Activated CD4-positive, alpha-beta T cell treated with anti-CD3 and anti-CD28 coated beads, Interleukin-2, Interleukin-4, amounts not matched to agents 100 ng/mL and 50 ng/mL, durations not matched to agents 16 hours and 8 hours (primary cell): Measurements from ENCODE around the gene PGM1.
A peak's percentile ranks its signal among the peaks of the same experiment; 100 is the strongest.

Experiments
- DNase-seq: peaks from one replicate; pipeline ENCODE4 v3.0.0-alpha.2; 2020; ENCODE audit warnings: low spot score

The PGM1 gene

DNA sequence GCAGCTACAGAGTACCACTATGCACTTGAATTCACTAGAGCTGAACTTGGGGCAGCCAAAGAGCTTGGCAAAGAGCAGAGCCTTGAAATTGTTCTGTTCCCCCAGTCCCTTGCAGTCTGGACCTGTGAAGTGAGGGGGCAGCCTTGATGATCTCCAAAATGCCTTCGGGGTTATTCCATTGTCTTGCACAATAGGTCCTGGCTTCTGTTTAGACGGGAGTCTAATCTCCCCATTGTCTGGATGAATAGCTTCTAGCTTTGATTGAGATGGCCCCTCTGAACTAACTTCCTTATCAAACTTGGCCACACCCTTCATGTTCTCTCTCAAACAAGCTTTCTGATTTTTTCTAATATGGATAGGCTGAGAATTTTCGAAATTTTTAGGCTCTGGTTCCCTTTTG lies 72.6 kb downstream of the PGM1 start:
- DNase-seq, result no peak

DNA sequence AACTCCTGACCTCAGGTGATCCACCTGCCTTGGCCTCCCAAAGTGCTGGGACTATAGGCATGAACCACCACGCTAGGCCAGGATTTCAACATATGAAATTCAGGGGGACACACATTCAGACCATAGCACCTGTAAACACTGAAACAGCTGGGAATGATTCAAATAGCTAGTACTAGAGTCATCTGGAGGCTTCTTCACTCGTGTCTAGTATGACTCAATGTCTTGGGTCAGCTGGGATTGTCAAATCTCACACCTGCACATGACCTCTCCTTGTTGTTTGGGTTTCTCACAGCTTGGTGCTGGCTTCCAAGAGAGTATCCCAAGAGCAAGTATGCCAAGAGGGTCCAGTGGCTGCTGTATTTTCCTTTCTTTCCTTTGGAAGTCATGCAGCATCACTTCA lies 75.1 kb downstream of the PGM1 start:
- DNase-seq, result no peak

DNA sequence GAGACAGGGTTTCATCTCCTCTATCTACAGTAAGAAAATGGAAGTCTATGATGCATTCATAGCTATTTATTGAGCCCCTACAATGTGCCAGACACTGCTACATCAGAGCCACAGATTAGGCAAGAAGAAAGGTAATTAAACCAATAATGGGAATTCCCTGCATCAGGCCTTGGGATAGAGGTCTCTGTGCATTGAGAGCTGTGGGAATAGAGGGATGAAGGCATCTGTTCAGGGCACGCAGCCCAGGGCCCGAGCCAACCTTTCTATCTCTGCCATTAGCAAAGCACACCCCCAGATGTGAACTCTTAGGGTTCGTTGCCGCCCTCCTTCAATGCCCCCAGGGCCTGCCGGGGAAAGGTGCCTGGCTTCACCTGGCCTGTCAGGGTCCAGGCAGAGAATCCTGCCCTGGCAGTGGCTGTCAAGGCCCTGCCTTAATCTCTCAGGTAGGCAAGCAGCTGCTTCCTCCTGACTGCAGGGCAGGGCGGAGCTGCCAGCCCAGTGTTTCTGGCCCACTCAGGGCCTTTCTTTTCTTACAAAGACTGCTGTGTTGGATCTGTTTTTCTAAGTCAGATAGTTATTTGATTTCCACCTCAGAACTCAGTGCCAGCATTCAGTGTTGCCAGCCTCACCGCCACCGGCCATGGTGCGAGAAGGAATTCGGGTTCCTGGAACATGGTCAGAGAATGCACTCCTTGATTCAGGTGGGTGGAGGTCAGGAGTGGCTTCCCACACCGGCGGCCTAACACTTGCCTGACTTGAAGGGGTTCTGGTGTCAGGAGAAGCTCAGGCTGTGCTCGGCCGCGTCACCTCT lies 76.1 kb downstream of the PGM1 start:
- DNase-seq, result no peak

DNA sequence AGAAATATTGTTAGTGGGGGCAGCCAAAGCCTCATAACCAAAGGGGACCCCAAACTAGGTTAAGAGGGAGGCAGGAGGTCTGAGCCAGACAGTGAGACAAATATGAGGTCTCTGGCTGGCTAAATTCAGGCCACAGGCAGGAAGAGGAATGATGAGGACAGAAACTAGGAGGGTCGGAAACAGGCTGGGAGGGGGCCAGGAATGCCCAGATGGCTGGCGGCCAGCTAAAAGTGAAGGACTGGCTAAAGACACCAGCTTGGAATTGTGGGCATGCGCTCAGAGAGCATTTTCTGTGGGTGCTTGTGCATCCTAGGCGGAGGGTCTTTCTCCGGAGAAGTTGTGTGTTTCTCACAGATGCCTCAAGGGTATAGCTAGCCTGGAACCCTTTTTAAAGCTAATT lies 77.0 kb downstream of the PGM1 start:
- DNase-seq, result no peak

DNA sequence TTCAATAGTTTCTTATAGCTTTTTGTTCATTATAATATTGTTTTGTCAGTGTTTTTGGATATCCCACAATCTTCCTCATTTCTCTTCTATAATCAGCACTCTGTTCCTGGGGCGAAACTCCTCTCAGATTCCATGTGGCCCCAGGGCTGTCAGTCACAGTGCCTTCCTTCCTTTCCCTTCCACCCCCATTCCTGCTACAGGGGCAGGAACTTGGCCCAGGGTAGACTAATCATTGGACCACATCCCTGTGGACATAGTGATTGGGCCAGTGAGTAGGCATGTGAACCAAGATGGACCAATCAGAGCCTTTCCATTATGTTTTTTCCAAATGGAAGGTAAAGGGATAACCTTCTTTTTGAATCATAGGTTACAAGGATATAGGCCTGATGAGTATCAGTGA lies 78.3 kb downstream of the PGM1 start:
- no peak for DNase-seq

DNA sequence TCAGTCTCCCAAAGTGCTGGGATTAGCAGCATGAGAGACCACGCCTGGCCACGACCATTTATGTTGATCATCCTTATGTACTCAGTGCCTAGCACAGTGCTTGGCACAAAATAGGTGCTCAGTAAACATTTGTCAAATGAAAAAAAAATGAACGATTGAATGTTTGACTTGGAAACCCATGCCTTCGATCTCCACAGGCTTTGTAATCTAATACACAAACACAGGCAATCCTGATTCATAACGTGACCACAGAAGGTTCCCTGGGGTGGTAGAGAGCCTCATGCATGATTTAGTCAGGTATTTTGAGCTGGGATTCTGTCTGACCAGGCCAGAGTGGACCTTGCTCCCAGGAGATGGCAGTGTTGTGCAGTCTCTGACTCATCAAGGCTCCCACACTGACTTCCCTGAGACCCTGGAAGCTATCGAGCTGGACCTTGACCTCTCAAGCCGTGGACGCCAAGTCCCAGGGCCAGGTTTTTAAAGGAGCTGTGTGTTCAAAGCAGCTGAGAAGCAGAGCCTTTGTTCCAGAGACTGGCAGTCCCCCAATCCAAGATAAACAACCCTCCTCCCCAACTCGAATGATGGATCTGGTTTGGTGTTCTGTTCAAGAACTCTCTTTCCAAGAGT lies 81.1 kb downstream of the PGM1 start:
- DNase-seq, result peak; percentile 16

DNA sequence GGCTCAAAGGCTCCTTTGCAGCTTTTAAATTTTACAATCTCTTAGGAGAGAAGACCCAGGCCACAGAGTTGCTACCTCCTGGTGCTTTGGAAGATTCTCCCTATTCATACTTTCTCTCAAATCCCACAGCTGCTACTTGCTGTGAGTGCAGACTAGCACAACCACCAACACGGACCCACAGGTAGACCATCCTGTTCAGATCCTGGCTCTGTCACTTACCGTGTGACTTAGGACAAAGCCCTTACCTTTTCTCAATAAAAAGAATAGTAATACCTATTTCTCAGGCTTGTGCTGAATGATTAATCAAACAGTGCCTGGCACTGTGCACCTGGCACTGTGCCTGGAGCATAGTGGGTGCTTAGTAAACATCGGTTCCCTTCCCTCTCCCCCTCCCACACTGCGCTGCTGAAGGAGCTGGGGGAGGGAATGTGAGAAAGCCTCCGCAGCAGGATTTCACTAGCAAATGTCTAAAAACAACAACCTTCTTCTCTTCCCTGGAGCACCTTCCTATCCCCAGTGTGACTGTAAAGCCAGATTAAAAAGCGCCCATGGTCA lies 81.7 kb downstream of the PGM1 start:
- DNase-seq, result no peak

DNA sequence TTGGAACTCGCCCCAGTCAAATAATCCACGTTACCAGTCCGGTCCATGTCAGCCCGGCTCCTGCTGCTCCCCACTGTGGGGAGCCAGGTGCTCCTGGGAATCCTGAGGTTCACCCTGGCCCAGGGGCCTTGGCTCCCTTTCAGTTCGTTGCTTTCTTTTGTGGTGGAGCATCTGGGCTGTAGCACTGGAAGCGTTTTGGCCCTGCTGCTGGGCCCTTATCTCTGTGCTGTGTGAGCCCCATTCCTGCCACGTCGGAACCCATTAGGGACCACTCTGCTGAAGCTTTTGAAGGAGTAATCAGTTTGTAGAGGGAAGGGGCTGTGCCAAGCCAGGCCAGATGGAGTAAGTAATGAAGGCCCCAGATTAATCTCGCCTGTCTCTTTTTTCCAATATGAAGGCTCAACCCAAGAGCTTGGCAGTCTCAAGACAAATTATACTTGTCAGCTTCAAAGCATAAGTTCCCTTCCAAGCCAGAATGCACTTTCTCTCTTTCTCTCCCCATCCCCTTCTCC lies 82.3 kb downstream of the PGM1 start:
- DNase-seq, result no peak

DNA sequence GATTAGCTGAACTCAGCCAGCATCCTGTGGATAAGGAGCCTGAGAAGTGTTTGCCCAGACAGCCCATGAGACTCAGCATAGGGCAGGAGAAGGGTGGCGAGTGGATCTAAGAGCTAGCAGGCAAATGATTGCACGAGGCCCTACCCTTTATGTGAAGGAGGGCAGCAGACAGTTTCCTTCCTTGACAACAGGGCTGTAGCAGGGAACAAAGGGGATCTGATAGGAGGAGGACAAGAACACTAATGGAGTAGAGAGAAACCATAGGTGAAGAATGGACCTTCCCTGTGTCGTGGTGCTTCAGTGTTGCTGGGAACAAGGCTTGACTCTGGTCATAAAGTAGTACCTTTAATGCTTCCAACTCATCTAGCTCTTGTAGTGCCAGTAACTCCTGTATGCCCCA lies 84.3 kb downstream of the PGM1 start:
- DNase-seq, result no peak

DNA sequence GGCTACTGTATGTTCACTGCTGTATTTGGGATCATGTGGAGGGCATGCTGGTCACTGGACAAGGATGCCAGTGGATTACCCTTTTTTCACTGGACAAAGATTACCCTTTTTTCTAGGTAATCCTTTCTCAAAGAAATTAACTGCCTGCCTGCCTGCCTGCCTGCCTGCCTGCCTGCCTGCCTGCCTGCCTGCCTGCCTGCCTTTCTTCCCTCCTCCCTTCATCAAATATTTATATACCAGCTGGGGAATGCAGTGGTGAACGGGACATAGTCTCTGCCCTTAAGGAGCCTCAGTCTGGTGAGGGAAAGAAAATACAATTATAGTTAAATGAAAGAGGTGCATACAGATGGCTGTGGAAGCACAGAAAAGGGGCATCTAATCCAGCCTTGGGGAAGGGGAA lies 85.0 kb downstream of the PGM1 start:
- DNase-seq, result no peak

DNA sequence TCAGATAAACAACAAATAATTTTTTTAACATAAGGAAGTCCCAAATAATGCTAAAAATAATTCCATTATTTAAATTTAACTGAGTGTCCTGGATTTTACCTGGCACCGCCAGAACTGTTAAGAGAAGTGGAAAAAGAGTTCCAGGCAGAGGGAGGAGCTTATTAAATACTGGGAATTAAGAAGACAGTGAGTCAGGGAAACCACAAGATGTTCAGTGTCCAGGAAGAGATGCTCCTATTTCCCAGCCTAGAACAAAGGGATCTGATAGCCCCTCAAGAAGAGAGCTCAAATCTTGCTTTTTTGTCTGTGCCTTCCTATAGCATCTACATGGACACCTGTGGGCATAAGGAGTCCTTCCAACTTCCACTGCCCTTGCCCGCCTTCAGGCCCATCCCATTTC lies 85.9 kb downstream of the PGM1 start:
- no peak for DNase-seq

DNA sequence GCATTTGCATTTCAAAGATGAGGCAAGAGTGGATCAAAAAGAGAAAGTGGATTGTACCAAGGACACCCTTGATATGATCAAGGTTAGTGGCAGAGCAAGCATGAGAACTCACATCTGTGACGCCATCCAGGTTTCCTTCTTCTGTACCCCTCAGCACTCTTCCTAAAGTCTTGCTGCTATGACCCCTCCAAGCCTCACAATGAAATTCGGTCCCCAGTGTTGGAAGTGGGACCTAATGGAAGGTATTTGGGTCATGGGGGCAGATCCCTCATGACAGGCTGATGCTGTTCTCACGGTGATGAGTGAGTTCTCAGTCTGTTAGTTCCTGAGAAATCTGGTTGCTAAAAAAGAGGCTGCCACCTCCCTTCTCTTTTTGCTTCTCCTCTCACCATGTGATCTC lies 86.4 kb downstream of the PGM1 start:
- no peak for DNase-seq

DNA sequence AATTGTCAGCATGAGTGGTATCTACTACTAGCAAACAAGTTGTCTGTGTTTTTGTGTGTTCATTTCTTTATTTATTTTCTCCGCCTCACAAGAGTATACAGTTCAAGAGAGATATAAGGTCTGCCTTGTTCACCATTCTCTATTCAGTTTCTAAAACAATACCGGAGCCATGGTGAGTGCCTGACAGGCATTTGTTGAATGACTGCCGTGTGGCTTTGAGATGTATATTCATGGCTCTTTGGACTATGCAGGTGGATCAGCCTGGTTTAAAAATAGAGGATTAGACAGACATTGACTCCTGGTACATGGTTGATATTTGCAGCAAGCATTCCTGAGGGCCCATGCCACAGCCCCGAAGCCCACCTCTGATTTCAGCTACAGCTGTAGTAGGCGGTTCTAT lies 89.7 kb downstream of the PGM1 start:
- DNase-seq, result no peak

DNA sequence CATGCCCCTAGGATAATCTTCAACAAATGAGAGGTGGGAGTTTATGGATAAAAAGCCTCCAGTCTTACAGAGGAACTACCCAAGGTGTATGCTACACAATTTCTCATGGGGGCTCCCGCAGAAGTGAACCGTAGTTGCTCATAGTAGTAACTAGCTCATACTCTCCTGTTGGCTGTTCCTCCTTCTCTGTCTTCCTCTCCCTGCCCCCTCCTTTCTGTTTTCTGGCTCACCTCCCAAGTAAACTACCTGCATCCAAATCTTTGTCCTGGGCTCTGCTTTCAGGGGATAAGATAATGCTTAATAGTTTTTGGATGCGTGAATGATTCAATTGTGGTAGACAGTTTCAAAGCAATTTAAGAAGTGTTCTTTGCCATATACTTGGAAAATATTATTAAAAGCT lies 90.5 kb downstream of the PGM1 start:
- DNase-seq, result no peak

DNA sequence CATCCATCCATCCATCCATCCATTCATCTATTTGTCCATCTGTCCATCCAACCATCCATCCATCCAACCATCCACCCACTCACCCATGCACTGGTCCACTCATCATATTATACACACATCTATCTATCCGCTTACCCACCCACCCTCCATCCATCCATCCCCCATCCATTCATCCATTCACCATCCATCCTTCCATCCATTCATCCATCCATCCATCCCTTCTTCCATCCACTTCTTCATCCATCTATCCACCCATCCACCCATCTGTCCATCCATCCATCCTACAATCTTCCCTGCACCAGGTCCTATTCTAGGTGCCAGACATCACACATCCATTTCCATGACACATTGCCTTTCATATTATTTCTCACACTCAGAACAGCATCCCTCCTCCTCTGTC lies 93.5 kb downstream of the PGM1 start:
- DNase-seq, result no peak

DNA sequence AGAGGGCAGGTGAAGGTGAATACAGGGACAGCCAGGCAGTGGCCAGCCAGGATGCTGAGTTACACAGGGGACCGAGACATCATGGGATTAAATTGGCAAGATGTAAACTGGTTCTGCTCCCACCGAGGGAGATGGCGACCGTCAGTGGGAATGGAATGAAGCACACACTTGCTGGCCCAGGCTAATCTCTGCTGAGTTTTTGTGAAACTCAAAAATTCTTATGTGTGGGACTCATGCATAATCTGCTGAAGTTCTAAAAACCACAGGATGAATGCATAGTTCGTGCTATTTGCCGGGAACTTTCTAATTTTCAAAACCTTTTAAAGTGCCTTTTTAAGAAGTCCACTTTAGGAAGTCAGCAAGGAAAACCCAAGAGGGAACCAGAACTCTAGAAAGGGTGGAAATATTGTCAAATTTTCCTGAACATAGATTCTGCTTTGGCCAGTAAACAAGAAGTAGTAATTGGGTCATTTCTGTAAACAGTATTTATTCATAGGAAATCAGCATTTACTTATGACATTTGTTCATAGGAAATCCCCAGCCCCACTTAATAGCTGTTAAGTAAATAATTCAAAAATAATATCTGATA lies 95.2 kb downstream of the PGM1 start:
- no peak for DNase-seq

DNA sequence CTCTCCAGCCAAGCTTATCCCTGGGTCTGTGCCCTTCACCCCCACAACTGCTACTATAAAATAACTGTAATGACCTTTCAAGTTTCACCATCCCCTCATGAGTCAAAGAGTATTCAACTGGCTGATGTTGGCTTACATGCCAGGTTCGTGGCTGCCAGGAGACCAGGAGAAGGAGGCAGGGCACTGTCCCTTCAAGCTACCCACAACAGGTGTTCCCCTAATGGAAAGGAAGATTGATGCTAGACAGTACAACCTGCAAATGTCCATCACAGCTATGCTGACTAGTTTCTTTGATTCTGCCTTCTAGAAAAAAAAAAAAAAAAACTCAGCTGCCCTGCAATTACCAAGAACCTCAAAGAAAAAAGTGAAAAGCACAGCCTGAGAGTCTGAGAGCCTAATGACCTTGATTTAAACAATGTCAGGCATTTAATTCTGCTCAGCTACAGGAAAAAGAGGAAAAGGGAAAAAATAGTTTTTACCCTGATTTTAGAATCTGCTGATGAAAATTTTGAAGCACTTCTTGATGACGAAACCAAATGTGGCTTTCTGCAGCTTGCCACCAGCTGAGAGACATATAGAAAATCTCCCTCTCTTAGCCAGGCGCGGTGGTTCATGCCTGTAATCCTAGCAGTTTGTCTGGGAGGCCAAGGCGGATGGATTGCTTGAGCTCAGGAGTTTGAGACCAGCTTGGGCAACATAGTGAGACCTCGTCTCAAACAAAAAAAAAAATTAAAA lies 97.9 kb downstream of the PGM1 start:
- no peak for DNase-seq

DNA sequence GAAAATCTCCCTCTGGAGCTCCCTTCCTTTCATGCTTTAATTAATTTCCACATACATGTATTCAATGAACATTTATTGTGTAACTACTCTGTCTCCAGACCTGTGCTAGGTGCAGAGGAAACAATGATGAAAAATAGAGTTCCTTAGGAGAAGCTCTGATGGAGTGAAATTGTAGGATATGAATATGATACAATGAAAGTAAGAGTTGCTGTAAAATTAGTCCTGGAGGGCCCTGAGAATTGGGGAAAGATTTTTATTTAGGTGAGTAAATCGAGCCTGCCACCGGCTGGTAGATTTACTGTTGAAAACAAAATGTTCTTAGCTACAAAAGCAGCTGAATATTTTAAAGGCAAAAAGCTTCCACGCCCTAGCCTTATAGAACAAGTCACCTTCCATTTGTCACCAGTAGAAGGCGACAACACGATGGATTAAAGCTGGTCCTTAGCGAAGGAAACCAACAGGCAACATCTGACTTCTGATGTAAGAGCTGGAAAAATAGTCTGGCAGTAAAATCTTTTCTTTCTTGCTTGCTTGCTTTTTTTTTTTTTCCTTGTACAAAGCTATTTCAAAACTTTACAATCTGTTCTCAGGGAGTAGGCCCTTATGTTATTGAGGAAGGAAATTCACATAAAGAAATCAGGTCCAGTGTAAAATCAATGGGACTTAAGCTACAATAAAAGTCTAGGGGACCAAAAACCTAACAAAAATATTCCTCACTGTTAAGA lies 98.7 kb downstream of the PGM1 start:
- peak; percentile 50 for DNase-seq

DNA sequence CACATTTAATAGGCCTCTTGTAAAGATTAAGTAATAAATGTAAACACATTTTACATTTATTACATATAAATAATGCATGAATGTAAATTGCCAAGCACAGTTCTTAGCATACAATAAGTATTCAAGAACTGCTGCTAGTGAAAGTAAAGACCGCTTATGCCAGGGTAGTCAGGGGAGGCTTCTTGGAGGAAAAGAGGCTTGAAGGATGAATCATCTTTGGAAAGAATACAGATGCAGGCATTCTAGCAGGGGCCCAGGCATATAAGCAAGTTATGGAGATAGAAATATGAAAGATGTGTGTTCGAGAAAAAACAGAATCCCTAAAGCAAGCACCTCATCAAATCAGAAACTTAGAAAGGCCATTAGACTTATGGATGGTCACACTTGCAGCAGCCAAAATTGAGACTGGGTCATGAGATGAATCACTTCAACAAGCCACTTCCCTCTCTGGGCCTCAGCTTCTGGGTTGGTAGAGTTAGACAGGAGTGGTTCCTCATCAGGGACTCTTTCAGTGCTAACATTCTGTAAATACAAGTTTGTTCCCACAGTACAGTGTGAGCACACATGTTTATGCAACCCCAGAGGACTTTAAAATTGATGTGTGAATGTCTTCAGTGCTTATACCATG lies 100.8 kb downstream of the PGM1 start:
- no peak for DNase-seq

DNA sequence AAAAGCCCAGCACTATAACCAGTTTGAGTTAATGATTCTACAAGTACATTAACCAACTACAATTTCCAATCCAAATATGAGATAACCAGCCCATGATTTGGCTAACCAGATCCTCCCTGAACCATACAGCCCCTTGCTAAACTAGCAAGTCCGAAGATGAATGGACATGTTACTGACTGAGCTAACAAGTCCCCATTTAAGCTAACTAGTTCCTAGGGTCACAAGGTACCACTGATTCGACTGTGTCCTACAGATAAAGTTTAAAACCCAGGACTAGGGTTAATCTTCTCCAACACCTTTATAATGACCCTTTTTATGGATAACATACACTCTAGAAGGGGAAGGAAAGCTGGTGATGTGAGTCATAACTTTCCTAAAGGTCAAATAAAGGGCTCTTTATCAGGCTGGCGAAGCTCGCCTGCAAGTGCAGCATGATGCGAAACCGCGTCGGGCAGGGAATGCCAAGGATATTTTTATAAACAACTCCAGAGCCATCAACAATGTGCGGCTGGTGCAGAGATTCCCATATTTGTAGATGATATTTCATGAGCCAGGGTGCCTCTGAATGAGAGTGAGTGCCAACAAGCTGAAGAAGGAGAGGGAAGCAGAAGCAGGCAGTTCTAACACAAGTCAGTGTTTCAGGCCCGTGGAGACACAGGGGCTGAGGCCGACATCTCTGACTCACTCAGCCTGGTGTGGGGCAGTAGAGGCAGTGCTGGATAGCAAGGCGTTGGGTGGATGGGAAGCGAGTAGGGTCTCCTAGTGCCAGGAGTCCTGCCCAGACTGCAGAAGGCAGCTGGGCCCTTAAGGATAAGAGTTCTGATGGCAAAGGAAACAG lies 105.0 kb downstream of the PGM1 start:
- no peak for DNase-seq
